ENCODE results near the gene SNX9.
"Not testable (repeated sequence)": the region's sequence is repeated elsewhere in the genome, so short reads cannot be mapped to it uniquely, and the experiment has no call there.

SNX9 gene

DNA sequence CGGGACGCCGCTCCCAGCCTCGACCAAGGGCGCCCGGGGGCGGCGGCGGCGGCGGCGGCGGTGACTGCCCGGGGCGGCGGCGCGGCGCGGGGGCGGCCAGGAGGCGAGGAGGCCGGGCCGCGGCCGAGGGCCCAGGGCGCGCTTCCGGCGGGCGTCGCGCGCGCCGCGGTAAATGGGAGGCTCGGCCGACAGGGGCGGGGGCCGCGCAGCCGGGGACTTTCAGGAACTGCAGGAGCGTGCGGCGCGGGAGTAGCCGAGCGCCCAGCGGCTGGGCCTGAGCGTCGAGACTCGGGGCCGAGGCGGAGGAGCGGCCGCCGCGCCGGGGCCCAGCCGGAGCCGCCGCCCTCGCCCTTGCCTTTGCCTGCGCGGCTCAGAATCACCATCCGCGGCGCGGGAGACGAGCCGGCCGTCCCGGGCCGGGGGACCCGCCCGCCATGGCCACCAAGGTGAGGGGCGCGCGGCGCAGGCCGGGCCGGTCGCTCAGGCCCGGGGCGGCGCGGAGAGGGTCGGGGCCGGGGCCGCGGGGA lies at the start of gene SNX9:
SNX9 (plus strand) TSS at position 246 of the 527 bp plus-strand sequence; CDS start at position 435, 189 bp downstream.
- peak; percentile 47 for DNase-seq

DNA sequence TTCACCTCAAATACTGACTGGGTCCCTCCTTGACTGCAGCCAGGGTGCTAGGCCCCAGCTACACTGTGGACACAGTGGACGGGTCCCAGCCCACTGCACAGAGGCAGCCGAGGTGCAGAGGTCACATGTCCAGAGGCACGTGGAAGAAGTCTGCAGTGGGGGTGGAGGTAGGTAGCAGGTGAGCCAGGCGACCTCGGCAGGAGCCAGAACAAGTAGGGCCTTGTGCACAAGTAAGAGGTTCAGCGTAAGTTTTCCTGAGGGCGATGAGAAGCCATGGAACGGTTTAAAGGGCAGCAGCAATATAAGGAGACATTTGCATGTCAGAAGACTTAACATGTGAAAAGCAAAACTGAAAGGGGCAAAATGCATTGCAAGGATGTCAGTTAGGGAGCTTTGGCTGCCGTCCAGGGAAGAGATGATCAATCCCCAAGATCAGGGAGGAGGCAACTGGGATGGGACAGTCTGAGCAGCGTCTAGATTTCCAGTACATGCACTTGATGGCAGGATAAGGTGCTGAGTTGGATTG lies 49.7 kb upstream of the SNX9 start:
- no peak for DNase-seq

- DNase-seq, result peak; percentile 93
Measured at GRCh38 chr6:157774153-157775135, 48.6 kb upstream of the SNX9 start.

- DNase-seq, result no peak
Measured at GRCh38 chr6:157775376-157775775, 47.7 kb upstream of the SNX9 start.

DNA sequence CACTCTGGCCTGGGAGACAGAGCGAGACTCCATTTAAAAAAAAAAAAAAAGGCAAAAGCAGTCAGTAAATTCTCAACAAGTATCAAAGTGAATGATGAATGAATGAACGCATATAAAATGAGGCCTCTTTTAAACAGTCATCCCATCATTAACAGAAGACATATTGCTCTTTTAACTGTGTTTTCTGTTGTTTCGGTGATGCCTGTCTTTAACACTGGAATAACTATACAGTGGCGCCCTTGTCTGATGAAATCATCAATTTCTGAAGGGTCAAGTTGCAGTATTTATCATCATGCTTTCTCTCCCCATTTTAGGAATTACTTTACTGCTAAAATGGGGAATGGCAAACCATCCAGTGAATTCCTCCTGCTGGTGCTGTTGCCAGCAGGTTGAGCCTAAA lies 45.7 kb upstream of the SNX9 start:
- DNase-seq, result no peak

DNA sequence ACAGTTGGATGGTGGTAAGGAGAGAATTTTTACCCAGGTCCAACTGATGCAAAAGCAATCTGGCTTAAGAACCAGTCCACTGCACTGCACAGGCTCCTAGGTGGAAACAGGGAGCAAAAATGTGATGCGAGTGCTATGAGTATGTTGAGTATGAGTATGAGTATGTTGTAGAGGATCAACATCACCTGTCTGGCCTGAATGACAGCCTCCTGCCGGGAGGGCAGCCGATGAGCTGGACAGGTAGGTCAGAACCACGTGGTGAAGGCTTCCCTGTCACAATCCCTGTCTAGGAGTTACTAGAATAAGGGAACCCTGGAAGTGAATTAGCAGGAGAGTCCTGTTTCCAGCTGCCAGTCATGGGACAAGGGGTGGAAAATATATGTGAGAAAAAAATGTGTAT lies 44.3 kb upstream of the SNX9 start:
- no peak for DNase-seq

- DNase-seq, result no peak
Measured at GRCh38 chr6:157779705-157780604, 43.1 kb upstream of the SNX9 start.

DNA sequence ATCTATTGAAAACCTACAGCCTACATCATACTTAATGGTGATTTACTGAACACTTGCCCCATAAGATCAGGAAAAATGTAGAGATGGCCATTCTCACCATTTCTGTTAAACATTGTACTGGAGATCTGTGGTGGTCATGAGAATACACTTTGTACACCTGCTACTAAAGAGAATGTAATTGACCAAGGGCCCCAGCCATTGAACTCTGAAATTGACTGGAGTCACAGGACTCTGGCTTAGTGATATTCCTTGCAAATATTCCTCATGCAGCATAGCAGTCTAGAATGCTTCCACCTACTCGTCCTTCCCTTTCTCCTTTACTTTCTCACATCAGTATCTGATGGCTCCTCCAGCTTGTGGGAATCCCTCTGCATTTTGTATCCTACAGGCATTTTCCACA lies 37.4 kb upstream of the SNX9 start:
- no peak for DNase-seq

DNA sequence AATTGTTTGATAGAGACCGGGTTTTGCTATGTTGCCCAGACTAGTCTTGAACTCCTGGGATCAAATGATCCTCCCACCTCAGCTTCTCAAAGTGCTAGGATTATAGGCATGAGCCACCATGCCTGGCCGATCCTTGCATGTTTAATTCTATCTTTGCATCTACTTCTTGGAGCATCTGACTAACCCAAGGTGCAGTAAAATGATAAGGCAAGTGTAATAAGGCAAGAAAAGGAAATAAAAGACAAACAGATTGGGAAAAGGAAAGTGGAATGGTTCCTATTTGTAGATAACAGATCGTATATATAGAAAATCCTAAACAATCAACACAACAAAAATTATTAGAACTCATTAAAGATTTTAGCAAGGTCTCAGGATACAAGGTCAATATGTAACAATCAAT lies 36.8 kb upstream of the SNX9 start:
- DNase-seq, result no peak

DNA sequence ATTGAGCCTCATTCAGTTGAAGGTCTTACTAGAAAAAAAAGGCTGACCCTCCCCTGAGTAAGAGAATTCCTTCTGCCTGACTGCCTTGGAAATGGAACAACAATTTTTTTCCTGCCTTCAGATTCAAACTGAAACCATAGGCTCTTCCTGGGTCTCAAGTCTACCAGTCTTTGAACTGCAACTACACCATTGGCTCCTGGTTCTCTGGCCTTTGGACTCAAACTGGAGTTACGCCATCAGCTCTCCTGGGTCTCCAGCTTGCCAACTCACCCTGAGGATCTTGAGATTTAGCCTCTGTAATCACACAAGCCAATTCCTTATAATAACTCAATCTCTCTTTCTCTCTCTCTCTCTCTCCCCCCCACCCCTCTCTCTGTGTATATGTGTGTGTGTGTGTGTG lies 36.0 kb upstream of the SNX9 start:
- no peak for DNase-seq

DNA sequence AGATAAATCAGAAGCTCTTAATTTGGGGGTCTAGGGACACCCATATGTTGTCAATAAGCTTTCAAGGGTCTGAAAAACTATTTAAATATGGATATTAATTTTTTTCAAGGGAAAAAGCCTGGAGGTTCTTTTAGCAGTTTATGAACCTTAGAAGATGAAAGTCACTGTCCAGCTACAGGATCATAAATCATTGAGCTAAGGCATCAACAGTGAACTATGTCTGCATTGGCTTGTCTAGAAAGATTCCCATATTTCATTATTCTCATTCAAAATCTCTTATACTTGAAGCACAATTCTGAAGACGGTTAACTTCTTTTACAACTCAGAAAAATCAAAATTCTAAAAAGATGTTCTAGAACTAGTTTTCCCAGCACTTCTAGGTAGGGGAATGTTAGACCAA lies 34.9 kb upstream of the SNX9 start:
- no peak for DNase-seq

GRCh38 chr6:157789297-157789696 lies 33.7 kb upstream of the SNX9 start:
- DNase-seq, result no peak

GRCh38 chr6:157789861-157790260 lies 33.2 kb upstream of the SNX9 start:
- DNase-seq, result peak; percentile 50

GRCh38 chr6:157790548-157791160 lies 32.4 kb upstream of the SNX9 start:
- no peak for DNase-seq

- DNase-seq, result peak; percentile 36
Measured at GRCh38 chr6:157791450-157791849, 31.6 kb upstream of the SNX9 start.

GRCh38 chr6:157792671-157793070 lies 30.4 kb upstream of the SNX9 start:
- no peak for DNase-seq

- DNase-seq, result not testable (repeated sequence)
Measured at GRCh38 chr6:157794012-157794411, 29.0 kb upstream of the SNX9 start.

DNA sequence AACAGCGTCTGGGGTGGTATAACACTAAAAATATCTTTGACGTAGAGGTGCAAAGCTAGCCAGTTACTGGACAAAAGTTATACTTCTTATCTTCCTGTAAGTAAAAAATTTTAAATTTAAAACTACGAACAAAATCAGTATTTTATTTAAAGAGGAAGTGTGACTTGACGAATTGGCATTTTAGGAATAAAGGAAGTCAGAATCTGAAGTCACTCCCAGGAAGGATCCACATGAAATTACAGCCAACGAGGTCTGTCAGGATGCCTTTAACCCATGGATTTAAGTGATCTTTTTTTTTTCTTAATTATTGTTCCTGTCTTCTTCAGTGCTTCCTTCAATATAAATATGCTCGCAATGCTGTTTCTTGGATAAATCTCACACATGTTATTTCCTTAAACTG lies 27.2 kb upstream of the SNX9 start:
- no peak for DNase-seq

- DNase-seq, result no peak
Measured at GRCh38 chr6:157798851-157799250, 24.2 kb upstream of the SNX9 start.

DNA sequence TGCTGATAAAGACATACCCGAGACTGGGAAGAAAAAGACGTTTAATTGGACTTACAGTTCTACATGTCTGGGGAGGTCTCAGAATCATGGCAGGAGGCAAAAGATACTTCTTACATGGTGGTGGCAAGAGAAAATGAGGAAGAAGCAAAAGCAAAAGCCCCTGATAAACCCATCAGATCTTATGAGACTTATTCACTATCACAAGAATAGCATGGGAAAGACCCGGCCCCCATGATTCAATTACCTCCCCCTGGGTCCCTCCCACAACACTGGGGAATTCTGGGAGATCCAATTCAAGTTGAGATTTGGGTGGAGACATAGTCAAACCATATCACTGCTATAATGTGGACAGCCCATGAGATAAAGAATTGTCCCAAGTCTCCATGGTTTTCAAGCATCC lies 23.5 kb upstream of the SNX9 start:
- DNase-seq, result not testable (repeated sequence)

- DNase-seq, result no peak
Measured at GRCh38 chr6:157800420-157801237, 22.4 kb upstream of the SNX9 start.

All from NCI-H2171 (cell line).